NCI-H146 treated with DMSO at 0.1 percent for 48 hours (cell line): ENCODE measurements around the gene CAPNS1.
A peak's percentile ranks its signal among the peaks of the same experiment; 100 is the strongest.
"Not testable (repeated sequence)": the region's sequence is repeated elsewhere in the genome, so short reads cannot be mapped to it uniquely, and the experiment has no call there.

Experiments used
- DNase-seq: peaks from one replicate; lab custom pipeline; 2025; ENCODE audit not compliant: unreplicated experiment; lab: John Stamatoyannopoulos, UW

The CAPNS1 gene

DNA sequence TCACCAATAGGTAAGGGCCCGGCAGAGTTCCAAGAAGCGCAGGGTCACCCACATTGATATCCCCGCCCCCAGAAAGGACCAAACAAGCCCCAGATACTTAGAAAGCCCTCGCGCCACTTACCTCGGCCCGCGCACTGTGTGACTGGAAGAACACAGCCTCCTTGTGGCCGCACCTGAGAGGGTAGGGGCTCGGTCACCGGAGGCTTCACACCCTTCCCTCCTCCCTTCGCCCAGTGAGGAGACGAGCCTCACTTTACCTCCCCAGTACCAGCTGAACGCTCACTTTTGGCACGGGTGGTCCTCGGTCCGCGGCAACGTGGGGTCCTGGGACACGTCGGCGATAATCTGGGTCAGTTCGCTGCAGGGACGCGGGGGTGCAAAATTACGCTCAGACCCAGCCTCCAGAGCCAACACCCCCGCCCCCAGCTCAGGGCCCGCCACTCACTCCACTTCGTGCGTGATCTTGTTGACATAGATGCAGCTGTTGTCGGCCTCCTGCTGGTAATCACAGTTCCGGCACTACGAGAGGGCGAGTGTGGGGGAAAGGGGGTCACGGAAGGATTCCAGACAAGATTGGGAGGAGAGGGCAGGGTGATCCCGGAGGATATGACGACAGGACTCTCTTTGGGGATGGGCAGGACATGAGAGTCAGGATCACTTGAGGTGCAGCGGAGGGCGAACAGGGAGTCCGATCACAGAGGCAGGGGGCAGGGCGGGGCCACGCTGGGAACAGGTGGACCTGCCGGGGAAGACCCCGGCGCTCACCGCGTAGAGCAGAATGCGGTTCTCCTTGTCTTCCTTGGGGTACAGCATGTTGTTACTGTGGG, 25.8 kb upstream of the CAPNS1 start:
- peak; percentile 52 for DNase-seq

- peak; percentile 99 for DNase-seq
Observed at GRCh38 chr19:36114721-36115452, 25.0 kb upstream of the CAPNS1 start, which contains the start of gene POLR2I. POLR2I (minus strand) TSS chr19:36114875; CDS start chr19:36114856, 19 bp downstream.

GRCh38 chr19:36115453-36116343, 24.2 kb upstream of the CAPNS1 start, which contains the start of gene TBCB:
TBCB (plus strand) TSS chr19:36115468; CDS start chr19:36115561, 93 bp downstream.
- peak; percentile 75 for DNase-seq

DNA sequence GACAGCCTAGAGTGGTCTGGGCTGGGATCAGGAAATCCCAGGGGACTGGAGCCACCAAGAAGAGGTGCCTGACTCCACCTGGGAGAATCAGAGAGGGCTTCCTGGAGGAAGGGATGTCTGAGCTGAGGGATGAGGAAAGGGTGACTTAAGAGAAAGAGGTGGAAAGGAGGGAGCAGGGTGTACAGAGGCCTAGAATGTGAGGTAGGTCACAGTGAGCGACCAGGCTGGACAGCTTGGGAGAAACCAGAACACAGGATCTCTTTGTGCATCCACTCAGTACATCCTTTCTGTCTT, 23.6 kb upstream of the CAPNS1 start:
- no peak for DNase-seq

DNA sequence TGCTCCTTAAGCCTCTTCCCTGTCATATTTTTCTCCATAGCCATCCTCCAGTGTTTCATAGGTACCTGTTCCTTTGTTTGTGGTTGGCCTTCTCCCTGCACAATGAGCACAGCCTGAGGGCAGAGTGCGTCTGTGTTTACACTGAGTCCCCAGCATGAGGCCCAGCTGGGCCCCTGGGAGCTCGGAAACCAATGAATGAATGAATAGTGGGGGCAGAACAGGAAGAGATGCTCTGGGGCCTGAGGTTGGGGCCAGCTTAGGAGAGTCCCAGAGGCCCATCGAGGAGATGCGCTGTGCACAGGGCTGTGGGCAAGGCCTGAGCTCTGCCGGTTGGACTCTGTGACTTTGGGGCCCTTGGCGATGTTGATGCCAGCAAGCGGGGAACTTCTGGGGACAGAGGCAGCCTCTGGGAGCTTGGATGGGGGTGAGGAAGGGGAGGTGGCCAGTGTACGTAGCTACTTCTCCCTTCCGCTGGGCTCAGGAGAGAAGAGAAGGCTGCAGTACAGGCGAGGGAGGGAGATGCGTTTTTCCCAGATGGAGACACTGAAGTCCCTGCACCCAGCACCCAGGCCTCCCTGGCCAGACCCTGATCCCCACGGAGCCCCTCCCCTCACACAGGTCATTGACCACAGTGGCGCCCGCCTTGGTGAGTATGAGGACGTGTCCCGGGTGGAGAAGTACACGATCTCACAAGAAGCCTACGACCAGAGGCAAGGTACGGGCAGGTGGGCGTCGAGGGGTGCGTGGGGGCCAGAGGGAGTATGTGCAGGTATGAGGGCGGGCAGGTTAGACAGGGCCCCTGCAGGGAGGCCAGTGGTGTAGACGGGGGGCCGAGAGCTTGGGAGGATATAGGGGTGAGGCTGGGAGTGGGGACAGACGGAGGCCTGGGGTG, 19.5 kb upstream of the CAPNS1 start:
- peak; percentile 96 for DNase-seq

- no peak for DNase-seq
Observed at GRCh38 chr19:36120984-36121358, 18.9 kb upstream of the CAPNS1 start.

DNA sequence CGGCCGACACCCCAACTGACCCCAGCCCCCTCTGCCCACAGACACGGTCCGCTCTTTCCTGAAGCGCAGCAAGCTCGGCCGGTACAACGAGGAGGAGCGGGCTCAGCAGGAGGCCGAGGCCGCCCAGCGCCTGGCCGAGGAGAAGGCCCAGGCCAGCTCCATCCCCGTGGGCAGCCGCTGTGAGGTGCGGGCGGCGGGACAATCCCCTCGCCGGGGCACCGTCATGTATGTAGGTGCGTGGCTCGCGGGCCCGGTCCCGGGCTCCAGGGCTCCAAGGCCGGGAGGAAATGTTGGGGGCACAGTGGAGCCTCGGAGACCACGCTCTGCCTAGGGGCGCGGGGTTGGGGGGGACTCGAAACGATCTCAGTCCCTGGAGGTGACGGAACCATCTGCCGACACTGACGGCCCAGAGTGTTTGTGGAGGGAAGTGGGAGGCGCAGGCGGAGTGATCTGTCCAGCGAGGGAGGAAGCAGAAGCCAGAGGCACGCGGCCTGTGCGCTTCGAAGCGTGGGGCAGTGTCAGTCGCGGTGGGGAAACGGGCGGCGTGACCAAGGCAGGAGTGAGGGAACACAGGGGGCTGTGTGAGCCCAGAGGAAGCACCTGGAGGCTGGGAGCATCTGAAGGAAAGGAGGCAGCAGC, 18.3 kb upstream of the CAPNS1 start:
- DNase-seq, result no peak

DNA sequence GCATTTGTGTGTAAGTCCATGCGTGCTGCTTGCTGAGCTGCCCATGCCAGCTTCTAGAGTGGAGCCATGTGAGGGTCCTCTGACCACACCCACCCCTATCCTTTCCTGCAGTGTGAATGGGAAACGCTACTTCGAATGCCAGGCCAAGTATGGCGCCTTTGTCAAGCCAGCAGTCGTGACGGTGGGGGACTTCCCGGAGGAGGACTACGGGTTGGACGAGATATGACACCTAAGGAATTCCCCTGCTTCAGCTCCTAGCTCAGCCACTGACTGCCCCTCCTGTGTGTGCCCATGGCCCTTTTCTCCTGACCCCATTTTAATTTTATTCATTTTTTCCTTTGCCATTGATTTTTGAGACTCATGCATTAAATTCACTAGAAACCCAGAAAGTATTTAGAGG, 14.3 kb upstream of the CAPNS1 start:
- no peak for DNase-seq

GRCh38 chr19:36128392-36128736, 11.5 kb upstream of the CAPNS1 start:
- peak; percentile 80 for DNase-seq

GRCh38 chr19:36131221-36131620, 8.6 kb upstream of the CAPNS1 start:
- DNase-seq, result not testable (repeated sequence)

GRCh38 chr19:36134867-36135266, 5.0 kb upstream of the CAPNS1 start:
- DNase-seq, result not testable (repeated sequence)

DNA sequence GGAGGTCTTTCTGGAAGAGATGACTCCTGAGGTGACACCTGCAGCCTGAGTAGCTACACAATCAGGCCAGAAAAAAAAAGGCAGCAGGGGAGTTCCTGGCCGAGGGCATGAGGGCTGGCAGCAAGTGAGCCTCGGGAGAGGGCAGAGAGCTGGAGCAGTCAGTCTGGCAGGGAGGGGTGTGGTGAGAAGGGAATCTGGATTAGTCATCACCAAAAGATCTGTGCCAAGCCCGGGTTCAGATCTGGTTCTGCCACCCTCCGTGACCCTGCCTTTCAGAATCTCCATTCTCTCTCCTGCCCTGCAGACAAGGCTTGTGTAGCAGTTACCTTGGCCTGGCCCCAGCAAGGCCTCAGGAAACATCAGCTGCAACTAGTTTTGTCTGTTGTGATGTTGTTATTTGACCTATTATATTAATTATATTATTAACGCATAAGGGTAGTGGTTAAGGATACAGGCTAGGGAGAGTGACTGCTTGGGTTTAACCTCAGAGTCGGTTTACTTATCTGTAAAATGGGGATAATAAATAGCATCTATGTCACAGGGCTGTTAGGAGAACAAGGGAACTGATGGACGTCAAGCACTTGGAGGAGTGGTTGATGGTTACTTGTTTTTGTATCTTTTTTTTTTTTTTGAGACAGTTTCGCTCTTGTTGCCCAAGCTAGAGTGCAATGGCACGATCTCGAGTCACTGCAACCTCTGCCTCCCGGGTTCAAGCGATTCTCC, 2.7 kb upstream of the CAPNS1 start:
- no peak for DNase-seq

DNA sequence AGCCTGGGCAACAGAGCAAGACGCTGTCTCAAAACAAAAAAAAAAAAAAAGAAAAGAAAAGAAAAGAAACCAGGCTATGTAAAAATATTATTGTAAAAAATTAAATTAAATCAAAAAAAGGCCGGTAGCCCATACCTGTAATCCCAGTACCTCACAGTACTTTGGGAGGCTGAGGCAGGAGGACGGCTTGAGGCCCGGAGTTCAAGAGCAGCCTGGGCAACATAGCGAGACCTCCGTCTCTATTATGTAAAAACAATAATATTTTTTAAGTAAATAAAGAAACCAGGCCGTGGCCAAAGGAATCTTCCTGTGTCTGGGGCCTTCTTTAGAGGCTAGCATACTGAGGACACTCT, 770 bp upstream of the CAPNS1 start:
- no peak for DNase-seq

GRCh38 chr19:36140304-36141038, 605 bp downstream of the CAPNS1 start:
- DNase-seq, result peak; percentile 69

DNA sequence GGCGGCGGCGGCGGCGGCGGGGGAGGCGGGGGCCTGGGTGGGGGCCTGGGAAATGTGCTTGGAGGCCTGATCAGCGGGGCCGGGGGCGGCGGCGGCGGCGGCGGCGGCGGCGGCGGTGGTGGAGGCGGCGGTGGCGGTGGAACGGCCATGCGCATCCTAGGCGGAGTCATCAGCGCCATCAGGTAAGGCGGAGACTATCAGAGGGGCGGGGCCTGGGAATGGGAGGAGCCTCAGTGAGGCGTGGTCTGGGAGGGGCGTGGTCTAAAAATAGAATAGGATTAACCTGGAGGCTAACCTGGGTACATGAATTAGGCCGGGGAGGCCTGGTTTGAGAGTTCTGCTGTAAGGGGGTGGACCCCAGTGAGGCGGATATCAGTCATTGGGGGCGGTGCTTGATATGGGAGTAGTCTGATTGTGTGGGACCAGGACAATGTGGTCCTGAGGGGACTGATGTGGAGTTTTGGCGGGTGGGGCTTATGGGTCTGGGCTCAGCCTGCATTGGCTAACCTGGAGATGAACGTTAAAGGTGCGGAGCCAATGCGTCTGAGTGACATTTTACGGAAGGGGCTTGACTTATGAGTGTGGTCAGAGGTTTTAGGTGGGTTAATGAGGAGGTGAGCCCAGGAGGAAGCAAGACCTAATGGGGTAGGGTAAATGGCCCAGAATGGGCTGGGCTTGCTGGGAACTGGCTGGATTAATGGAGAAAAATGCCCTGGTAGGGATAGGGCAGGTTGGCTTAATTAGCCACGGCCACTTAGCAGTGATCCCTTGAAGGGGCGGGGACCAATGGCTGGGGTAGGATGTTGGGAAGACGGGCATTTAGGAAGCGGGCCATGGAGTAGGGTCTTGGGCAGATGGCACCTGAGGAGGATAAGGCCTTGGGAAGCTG, 1.4 kb downstream of the CAPNS1 start:
- DNase-seq, result peak; percentile 76

GRCh38 chr19:36142046-36142445, 2.2 kb downstream of the CAPNS1 start:
- DNase-seq, result no peak

GRCh38 chr19:36142496-36142895, 2.6 kb downstream of the CAPNS1 start:
- no peak for DNase-seq

- DNase-seq, result no peak
Observed at GRCh38 chr19:36144624-36145023, 4.8 kb downstream of the CAPNS1 start.
